ENCODE data around the gene SLC25A31. TPM values are rescaled to one million over a fixed set of nuclear protein-coding genes. Genes with fewer than 3 reads are reported as not detected.

SLC25A31 gene
- total RNA-seq, 1 experiment from 2014 or later, result not detected

DNA sequence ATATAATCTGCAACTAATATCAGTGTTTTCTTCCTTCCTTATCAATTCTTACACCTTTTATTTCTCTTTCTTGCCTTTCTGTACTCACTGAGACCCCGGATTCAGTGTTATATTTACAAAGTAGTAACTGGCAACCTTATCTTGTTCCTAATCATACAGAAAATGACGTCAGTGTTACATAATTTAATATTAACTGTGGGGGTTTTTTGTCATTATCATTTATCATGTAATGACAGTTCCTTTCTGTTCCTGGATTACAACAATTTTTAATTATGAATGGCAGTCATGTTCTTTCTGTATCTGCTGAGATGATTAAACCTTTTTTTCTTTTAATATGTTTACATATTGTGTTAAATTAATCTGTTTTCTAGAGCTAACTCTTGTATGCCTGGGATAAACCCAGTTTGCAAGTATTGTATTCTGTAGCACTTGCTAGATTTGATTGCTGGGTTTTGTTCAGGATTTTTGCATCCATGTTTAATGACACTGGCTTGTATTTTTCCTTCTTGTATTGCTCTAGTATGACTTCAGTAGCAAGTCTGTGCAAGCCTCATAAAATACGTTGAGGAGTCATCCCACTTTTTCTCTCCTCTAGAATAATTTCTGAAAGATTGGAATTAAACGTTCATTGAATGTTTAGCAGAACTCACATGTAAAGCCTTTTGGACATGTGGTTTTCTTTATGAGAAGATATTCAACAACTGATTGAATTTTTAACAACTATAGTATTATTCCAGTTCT is 41.5 kb downstream of the SLC25A31 start:
- in situ Hi-C loops (cut with HindIII; ENCODE audit: low pct_unique_long_range_greater_than_20kb, low sequenced_read_pairs), result no loop called here
- no peak for DNase-seq (ENCODE audit: low read depth, low spot score)

DNA sequence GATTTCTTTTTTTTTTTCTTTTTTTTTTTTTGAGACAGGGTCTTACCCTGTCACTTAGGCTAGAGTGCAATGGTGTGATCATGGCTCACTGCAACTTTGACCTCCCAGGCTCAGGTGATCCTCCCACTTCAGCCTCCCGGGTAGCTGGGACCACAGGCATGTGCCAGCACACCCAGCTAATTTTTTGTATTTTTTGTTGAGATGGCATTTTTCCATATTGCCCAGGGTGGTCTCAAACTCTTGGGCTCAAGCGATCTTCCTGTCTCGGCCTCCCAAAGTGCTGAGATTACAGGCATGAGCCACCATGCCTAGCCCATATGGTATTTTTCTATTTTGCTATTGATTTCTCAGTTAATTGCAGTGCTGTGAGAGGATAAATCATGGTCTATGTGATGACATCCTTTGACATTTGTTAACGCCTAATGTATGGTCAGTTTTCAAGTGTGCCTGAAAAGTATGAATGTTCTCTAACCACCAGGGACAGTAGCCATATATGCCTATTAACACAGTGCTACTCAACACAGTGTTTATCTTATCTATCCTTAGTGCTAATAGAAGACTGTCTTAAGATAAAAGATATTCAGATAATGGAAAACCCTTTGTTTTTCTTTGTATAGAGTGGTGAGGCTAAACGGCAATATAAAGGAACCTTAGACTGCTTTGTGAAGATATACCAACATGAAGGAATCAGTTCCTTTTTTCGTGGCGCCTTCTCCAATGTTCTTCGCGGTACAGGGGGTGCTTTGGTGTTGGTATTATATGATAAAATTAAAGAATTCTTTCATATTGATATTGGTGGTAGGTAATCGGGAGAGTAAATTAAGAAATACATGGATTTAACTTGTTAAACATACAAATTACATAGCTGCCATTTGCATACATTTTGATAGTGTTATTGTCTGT is 42.8 kb downstream of the SLC25A31 start:
- DNase-seq (ENCODE audit: low read depth, low spot score), result no peak
- in situ Hi-C loops (cut with HindIII; ENCODE audit: low pct_unique_long_range_greater_than_20kb, low sequenced_read_pairs), result no loop called here

DNA sequence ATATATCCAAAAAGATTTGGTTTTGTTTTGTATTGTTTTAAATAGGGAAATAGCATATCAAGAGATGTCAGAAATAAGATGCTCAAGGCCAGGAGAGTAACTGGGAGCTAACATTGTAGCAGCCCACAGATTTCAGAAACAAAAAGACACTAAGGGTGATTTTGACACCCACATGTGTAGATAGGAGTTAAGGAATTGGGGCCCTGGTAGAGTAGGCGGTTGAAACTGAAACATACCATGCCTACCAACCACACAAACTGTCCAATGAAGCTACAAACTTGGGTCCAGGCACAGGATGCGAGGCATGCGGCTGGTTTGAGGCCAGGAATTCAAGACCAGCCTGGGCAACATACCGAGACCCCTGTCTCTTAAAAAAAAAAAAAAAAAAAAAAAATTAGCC is 45.6 kb downstream of the SLC25A31 start:
- in situ Hi-C loops (cut with HindIII; ENCODE audit: low pct_unique_long_range_greater_than_20kb, low sequenced_read_pairs), result no loop called here
- DNase-seq (ENCODE audit: low read depth, low spot score), result no peak

DNA sequence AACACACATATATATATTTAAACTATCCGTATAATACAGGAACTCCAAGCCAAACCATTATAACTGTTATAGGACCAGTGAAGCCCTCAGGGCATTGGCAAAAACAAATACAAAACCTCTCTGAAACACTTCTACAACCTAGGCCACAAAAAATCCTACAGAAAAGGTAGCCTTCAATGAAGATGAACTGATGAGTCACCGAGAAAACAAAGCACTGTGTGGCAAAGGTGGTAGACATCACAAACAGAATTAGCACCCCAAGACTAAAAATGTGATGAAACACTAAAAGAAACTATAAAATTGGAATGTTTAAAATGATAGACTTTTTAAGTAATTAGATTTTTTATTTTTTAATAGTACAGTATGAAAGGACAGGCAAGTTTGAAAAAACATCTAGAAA is 46.4 kb downstream of the SLC25A31 start:
- in situ Hi-C loops (cut with HindIII; ENCODE audit: low pct_unique_long_range_greater_than_20kb, low sequenced_read_pairs), result no loop called here
- no peak for DNase-seq (ENCODE audit: low read depth, low spot score)

DNA sequence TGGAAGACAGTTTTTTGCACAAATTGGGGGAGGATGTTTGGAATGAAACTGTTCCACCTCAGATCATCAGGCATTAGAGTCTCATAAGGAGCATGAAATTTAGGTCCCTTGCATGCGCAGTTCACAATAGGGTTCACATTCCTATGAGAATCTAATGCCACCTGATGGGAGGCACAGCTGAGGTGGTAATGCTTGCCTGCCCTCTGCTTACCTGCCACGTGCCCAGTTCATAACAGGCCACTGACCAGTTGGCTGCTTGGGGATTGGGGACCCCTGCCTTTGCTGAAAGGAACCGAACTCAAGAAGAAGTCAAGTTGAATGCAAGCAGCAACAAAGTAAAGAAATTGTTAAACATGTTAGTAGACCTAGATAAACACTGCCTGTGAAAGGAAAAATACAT is 47.3 kb downstream of the SLC25A31 start:
- no peak for DNase-seq (ENCODE audit: low read depth, low spot score)

DNA sequence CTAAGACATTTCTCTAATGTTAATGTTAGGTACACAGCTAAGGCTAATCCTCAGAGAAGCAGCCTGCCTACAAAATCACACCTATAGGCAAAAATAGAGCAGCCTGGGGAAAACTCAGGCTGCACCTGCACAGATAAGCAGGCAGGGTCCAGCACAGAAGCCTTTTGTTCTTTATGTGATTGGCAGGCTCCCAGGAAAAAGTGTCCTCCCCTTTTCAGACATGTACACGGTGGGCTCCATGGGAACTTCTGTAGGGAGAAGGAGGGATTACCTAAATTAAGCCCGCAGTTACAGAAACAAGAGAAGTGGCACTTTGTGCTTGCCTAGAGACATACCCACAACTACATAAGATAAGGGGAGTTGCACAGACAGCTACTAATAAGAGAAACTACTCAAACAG is 47.9 kb downstream of the SLC25A31 start:
- in situ Hi-C loops (cut with HindIII; ENCODE audit: low pct_unique_long_range_greater_than_20kb, low sequenced_read_pairs), result no loop called here
- no peak for DNase-seq (ENCODE audit: low read depth, low spot score)

More for the DNA sequence above, 47.3 kb downstream of the SLC25A31 start:
- in situ Hi-C loops (cut with HindIII; ENCODE audit: low pct_unique_long_range_greater_than_20kb, low sequenced_read_pairs), result no loop called here

DNA sequence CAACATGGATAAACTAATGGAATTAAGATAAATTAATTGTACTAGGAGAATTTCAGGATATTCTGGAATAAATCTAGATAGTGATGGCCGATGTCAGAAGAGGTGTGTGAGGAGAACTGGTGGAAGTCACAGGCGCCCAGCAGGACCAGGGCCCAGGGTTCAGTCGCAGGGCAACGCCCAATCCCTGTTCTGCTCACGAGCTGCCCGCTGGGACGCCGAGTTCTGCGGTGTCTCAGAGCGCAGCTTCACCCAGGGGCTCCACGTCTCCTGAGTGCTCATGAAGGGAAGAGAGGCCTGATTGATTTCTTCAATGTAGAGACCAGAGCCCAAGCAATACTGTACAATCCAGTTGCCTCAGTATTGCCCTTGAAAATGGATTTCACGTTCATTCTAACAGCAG is 50.4 kb downstream of the SLC25A31 start:
- in situ Hi-C loops (cut with HindIII; ENCODE audit: low pct_unique_long_range_greater_than_20kb, low sequenced_read_pairs), result no loop called here
- DNase-seq (ENCODE audit: low read depth, low spot score), result no peak

DNA sequence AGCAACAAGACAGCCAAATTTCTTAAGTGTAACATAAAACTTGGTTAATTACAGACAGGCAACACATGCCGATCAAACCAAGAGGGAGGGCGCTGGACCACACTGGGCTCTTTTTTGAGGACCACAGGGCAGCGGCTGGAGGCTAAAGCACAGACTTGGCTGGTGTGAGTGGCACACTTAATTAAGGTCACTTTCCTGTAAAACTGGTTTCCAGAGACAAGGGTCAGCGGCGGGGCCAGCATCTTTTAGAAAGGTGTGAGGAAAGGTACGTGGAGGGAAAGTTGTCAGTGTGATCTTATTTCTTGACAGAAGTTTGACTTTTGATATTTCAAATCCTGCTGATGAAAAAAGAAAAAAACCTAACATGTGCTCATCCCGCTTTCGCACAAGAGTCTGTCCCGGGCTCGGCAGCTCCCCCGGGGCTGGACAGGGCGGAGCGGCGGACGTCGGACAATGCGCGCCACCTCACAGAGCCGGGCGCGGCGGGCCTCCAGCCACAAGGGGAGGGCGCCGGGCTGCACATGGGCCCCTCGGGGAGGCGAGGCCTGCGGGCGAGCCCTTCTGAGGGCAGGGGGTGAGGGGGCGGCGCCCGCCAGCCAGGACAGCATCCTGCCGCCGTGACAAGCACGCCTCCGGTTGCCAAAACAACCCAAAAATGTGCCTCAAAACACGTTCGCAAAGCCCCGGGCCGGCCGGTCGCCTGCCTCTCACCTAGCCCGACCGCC is 51.3 kb downstream of the SLC25A31 start:
- DNase-seq (ENCODE audit: low read depth, low spot score), result no peak
- in situ Hi-C loops (cut with HindIII; ENCODE audit: low pct_unique_long_range_greater_than_20kb, low sequenced_read_pairs), result no loop called here

DNA sequence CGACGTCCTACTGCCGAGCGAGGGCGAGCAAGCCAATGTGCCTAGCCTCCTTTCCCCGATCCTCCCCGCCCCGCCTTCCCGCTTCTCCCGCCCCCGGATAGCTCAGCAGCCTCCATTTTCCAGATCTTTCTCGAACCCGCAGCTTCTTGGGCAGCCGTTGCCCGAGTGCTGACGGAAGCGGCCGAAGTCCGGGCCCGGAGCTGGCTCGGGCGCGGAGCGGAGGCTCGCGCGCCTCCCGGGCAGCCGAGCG is 51.8 kb downstream of the SLC25A31 start:
- in situ Hi-C loops (cut with HindIII; ENCODE audit: low pct_unique_long_range_greater_than_20kb, low sequenced_read_pairs), result no loop called here
- DNase-seq (ENCODE audit: low read depth, low spot score), result peak; percentile 72

DNA sequence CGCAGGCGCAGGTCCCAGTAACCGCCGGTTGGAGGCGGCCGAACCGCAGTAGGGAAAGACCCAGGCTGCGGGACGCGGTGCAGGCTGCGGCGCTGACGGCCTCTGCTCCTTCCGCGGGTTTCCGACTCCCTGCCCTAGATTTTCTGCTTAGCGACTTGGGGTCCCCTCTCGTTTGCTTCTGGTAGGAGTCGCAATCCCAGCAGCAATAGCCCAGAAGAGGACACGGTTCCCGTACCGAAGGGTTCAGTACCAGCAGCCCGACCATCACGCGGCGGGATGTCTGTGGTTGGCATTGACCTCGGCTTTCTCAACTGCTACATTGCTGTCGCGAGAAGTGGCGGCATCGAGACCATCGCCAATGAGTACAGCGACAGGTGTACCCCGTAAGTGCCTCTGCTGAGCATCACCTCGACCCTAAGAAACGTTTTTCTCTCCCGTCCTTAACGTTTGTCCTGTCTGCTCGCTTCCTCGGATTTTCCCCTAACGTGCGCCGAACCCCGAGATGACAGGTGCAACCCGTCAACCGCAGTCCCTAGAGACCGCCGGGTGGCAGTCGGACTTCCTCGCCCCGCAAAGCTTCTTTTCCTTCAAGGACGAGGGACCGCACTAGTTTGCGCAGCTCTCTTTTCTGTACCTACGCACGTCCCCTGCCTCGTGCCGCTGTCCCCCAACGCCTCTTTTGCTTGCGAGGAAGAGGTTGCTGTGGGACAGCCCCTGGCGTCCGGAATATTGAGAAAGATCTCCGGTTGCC is 52.2 kb downstream of the SLC25A31 start, which contains the start of gene HSPA4L:
Gene HSPA4L (plus strand): TSS at position 48 of the 751 bp plus-strand sequence. CDS start 229 bp downstream, at position 277.
- DNase-seq (ENCODE audit: low read depth, low spot score), result peak; percentile 58
- in situ Hi-C loops (cut with HindIII; ENCODE audit: low pct_unique_long_range_greater_than_20kb, low sequenced_read_pairs), result no loop called here

DNA sequence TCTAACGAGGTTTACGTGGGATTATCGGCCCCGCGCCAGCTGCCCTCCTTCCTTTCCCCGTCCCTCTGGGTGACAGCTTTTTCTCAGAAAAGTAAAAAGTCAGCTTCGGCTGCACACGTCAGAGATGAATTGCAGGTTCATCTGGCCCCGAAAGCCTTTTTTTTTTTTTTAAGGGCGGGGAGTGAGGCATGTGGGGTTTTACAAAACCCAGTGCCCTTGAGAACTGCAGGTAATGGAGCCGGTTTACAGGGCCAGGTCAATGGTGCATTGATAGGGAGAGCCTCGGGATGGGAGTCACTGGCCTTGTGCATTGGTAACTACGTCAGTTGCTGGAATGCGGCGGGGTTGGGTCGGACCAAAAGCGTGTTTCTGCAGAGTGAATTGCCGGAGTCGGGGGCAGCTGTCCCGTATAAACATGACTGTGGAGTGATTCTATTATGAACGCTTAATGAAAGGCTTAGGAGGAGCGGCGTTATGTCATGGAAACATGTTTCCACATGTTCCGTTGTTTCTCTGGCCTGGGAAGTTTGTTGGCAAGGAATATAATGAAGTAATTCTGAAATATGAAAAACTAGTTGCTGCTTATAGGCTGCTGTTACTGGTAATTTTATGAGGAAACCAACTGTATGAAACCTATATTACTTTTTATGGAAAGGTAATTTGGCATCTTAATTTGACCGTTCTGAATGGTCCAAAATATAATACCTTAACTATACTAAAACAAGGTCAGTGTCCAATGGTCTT is 53.0 kb downstream of the SLC25A31 start:
- in situ Hi-C loops (cut with HindIII; ENCODE audit: low pct_unique_long_range_greater_than_20kb, low sequenced_read_pairs), result no loop called here
- DNase-seq (ENCODE audit: low read depth, low spot score), result peak; percentile 49

DNA sequence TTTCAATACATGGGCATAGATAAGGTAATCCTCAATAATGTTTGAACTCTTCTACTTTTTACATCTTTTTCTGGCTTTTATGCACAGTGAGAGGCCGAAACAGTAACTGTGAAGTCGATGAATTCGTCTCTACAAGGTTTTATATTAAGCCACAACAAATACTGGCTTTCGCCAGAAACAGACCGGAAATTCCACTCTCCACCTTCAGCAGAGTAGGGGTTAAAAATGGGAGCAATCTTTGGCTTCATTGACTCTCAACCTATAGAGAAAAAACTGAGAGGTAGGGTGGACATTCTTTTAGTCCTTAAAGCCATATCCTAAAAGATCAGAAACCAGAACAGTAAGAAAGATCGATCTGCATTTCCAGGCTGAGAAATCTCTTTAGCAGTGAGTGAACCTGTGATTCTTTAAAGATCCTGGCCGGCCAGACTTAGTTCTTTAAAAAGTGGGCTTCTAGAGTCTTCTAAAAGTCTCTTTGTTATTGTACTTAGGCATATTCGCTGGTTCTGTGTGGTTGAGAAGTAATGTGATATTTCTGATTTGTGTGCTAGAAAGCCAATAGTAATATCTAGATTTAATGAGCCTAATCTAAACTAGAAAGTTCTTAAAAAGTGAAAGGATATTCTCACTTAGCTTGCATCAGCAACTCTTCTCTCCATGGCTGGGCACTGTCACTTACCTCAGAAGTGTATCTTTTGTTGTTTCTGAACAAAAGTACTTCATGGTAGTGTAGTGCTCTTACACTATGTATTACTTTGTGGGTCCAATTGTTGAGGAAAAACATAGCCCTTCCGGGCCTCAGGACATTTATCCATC is 54.0 kb downstream of the SLC25A31 start:
- in situ Hi-C loops (cut with HindIII; ENCODE audit: low pct_unique_long_range_greater_than_20kb, low sequenced_read_pairs), result no loop called here
- no peak for DNase-seq (ENCODE audit: low read depth, low spot score)

DNA sequence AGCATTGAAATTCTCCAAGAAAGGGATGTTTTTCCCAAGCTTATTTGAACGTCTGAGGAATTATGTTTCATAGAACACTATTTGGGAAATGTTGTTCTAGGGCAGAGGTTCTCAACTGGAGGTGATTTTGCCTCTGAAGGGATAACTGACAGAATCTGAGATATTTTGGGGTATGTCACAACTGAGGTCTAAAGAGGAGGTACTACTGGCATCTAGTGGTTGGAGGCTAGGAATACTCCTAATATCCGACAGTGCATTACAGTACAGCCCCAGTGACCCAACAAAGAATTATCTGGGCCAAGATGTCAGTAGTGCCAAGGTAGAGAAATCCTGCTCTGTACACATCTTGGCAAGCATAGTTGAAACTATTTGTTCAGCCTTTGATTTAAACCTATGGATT is 58.3 kb downstream of the SLC25A31 start:
- DNase-seq (ENCODE audit: low read depth, low spot score), result peak; percentile 43
- in situ Hi-C loops (cut with HindIII; ENCODE audit: low pct_unique_long_range_greater_than_20kb, low sequenced_read_pairs), result no loop called here

DNA sequence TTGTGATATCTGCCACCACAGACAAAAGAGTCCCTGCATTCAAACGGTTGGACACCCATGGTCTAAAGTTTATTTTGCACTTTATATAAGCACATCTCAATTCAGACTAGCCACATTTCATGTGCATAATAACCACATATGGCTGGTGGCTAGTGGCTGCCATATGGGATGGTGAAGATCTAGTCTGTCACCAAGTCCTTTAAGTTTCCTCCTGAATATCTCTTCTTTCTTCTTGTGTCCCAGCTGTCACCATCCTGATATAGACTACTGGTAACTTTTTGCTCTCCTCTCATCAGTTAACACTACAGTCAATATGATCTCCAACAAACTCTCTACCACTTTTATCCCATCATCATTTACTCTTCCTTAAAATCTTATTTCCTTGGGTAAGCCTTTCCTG is 61.2 kb downstream of the SLC25A31 start:
- in situ Hi-C loops (cut with HindIII; ENCODE audit: low pct_unique_long_range_greater_than_20kb, low sequenced_read_pairs), result no loop called here

DNA sequence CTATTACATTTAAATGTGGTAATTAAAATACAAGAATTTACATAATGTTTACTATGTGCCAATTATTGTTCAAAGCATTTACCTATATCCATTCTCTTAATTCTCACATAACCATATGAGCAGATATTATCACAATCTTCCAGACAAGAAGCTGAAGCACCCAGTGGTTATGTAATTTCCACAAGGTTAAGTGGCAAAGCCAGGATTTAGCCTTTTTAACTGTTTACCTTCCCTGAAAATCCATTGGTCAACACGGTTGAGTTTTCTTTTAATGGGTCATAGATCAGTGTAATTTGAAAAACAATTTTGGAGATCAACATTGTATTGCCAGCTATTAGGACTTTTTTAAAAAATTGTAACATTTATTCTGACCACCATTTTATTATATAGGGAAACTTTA is 63.3 kb downstream of the SLC25A31 start:
- in situ Hi-C loops (cut with HindIII; ENCODE audit: low pct_unique_long_range_greater_than_20kb, low sequenced_read_pairs), result no loop called here
- no peak for DNase-seq (ENCODE audit: low read depth, low spot score)

More for the DNA sequence above, 61.2 kb downstream of the SLC25A31 start:
- no peak for DNase-seq (ENCODE audit: low read depth, low spot score)

DNA sequence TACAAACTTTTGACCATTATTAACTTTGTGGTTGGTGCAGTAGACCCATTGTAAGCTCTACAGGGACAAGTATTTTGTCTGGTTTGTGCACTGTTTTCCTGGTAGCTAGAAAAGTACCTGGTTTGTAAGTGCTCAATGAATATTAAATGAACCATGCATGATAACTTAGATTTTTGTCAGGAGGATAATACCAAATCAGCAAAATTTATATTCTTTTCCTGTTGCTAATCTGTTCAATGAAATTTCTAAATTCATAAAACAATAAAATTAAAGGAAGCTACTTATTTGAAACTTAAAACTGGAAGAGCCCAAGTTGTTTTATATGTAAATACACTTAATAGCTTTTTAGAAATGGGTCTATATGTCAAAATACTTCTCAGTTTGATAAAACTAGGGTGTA is 69.5 kb downstream of the SLC25A31 start:
- DNase-seq (ENCODE audit: low read depth, low spot score), result no peak
- in situ Hi-C loops (cut with HindIII; ENCODE audit: low pct_unique_long_range_greater_than_20kb, low sequenced_read_pairs), result no loop called here
